Prostate gland (tissue), 2 donors: ENCODE results near the gene CNST.

Experiments
- CTCF ChIP-seq, 4 experiments: fragments of 200-600 bp in 2 of 4; fragments of 450-650 bp in 2 of 4; sonication (generic) in 2 of 4; IDR thresholded peaks; 1 replicate in 3 of 4; 2 replicates in 1 of 4; pipeline ENCODE4 v1.5.1; 2016 to 2019; ENCODE audit warnings: antibody characterized with exemption in 4 of 4, mild to moderate bottlenecking in 2 of 4, moderate library complexity in 2 of 4
- POLR2A ChIP-seq: fragments of 450-650 bp; IDR thresholded peaks from one replicate; pipeline ENCODE4 v1.6.1; 2016; ENCODE audit warnings: antibody characterized with exemption, mild to moderate bottlenecking
- POLR2AphosphoS5 ChIP-seq: sonication (generic); formaldehyde crosslinking; IDR thresholded peaks from one replicate; pipeline ENCODE4 v1.6.1; 2017; ENCODE audit warnings: antibody characterized with exemption

DNA sequence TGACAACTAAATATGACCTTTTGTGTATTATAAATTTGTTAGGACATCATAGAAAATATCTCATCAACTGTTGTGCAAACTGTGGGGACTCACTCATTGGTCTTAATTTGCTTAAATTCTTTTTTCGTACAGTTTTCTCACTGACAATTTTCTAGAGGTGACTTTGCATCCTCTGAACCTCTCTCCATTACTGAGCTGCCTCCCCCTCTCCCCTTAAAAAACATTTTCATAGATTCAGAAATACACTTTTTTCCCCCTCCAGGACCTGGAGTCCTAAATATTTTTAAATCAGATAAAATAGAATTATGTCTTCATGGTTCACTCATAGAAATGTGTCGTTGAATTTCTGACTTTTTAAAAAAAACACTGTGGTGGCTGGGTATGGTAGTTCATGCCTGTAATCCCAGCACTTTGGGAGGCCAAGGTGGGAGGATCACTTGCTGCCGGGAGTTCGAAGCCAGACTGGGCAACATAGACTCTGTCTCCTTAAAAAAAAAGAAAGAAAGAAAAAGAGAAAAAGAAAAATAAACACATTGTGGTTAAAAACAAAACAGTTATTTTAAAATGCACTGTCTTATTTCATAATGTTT lies 1.5 kb downstream of the CNST start:
- TF ChIP-seq POLR2A (no peak), POLR2AphosphoS5 (no peak), CTCF (IDR thresholded peaks at IDR 0.05) (no peak)
